GM20000 (cell line): ENCODE data around the gene ACKR4.

Experiments used
- DNase-seq: peaks from one replicate; pipeline ENCODE4 v3.0.0; 2012; ENCODE audit warnings: low spot score
- CTCF ChIP-seq: IDR thresholded peaks from 2 replicates; pipeline ENCODE4 v1.5.1; 2012; ENCODE audit warnings: mild to moderate bottlenecking, control low read depth; ENCODE audit errors: extremely low read depth, missing control alignments

The ACKR4 gene

DNA sequence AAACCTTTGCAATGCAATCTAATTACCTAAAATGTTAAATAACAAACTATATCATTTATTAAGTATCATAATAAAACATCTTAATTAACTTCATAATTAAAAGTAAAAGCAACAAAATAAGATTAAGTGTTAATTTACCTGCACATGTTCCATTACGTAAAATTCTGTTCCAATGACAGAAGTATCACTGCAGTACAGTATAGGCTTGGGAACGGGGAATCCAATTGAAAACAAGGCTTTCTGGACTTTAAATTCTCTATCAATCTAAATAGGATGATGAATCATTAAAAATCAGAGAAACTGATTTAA, 45.4 kb downstream of the ACKR4 start:
- DNase-seq: no peak
- no peak for TF ChIP-seq CTCF

- TF ChIP-seq CTCF: no peak
- no peak for DNase-seq
These were observed 46.3 kb downstream of the ACKR4 start for GRCh38 chr3:132643366-132643765.

- no peak for DNase-seq
- no peak for TF ChIP-seq CTCF
These were observed 48.0 kb downstream of the ACKR4 start for GRCh38 chr3:132645058-132645457.

GRCh38 chr3:132650153-132650552, 53.1 kb downstream of the ACKR4 start:
- DNase-seq: no peak
- TF ChIP-seq CTCF: no peak
